Measurements from ENCODE around the gene ZNF597. TPM values are rescaled to one million over a fixed set of nuclear protein-coding genes. Genes with fewer than 3 reads are reported as not detected.

ZNF597 gene
- total and polyA plus RNA-seq, 2 experiments from 2014 or later: 1.2 to 2.4 TPM

- no peak for TF ChIP-seq ZNF462 (CRISPR knock-in tag; IDR thresholded peaks at IDR 0.05)
These were observed 8.9 kb downstream of the ZNF597 start (continued) for GRCh38 chr16:3434373-3434772.

- no peaks in the 10 kb centered on the region for H3K79me2 ChIP-seq (replicated peaks; ENCODE audit: insufficient read depth)
- peaks cover 7% of the 10 kb centered on the region for H4K20me1 ChIP-seq (replicated peaks; ENCODE audit: insufficient read depth)
- no peaks in the 10 kb centered on the region for H3K27me3 Mint-ChIP-seq (ENCODE audit: insufficient read depth, low read depth, poor library complexity)
- H3K36me3 Mint-ChIP-seq (ENCODE audit: low read depth): peaks cover 5% of the 10 kb centered on the region; the same call in 2 of the 3 replicates
- H3K36me3 ChIP-seq (ENCODE audit: insufficient read depth): no peaks in the 10 kb centered on the region
- no peaks in the 10 kb centered on the region for H3F3A ChIP-seq (replicated peaks; ENCODE audit: low read depth)
- H3K4me2 ChIP-seq: no peak overlapping the region
- H3K4me3 Mint-ChIP-seq: no peak overlapping the region
- H3K4me3 ChIP-seq: no peak overlapping the region
- DNase-seq (ENCODE audit: low spot score): no peak
- no peak overlapping the region for H3K27ac Mint-ChIP-seq
- H3K4me1 Mint-ChIP-seq: no peaks in the 10 kb centered on the region
- no peaks in the 10 kb centered on the region for H3K27me3 ChIP-seq (ENCODE audit: insufficient read depth)
- no peak overlapping the region for H2AFZ ChIP-seq
- H3K9me2 ChIP-seq (ENCODE audit: insufficient read depth): no peaks in the 10 kb centered on the region
- no peaks in the 10 kb centered on the region for H3K4me1 ChIP-seq (ENCODE audit: insufficient read depth)
- no peak for ATAC-seq
- no peak overlapping the region for H3K27ac ChIP-seq (ENCODE audit: low read depth)
- H3K9me3 Mint-ChIP-seq: no peaks in the 10 kb centered on the region; the same call in 2 of the 3 replicates
- TF ChIP-seq NANOG (IDR thresholded peaks at IDR 0.05; ENCODE audit: borderline replicate concordance): no peak
- TF ChIP-seq ZNF114 (CRISPR knock-in tag; IDR thresholded peaks at IDR 0.05): no peak
- no peak for TF ChIP-seq POLR2AphosphoS5 (IDR thresholded peaks at IDR 0.05; ENCODE audit: low read depth)
- no peak for TF ChIP-seq ZNF331 (CRISPR knock-in tag; IDR thresholded peaks at IDR 0.05; ENCODE audit: low read depth)
- TF ChIP-seq STAT1 (IDR thresholded peaks at IDR 0.05; ENCODE audit: unreplicated experiment): no peak
- no peak for TF ChIP-seq CTCF (conservative IDR thresholded peaks at IDR 0.05; ENCODE audit: low read depth in 2 of 2)
- TF ChIP-seq CREB1 (CRISPR knock-in tag; IDR thresholded peaks at IDR 0.05; ENCODE audit: low read depth): no peak
- no peak for TF ChIP-seq ETS1 (IDR thresholded peaks at IDR 0.05)
- TF ChIP-seq EZH2phosphoT487 (IDR thresholded peaks at IDR 0.05; ENCODE audit: unreplicated experiment): no peak
These were observed 11.5 kb downstream of the ZNF597 start for GRCh38 chr16:3431779-3432219.

Measured in GM23338 (cell line).